Nephron progenitor cell (in vitro differentiated cells): ENCODE measurements around the gene MESD.
A peak's percentile ranks its signal among the peaks of the same experiment; 100 is the strongest.
"Not testable (repeated sequence)": the region's sequence is repeated elsewhere in the genome, so short reads cannot be mapped to it uniquely, and the experiment has no call there.

ENCODE experiments used
- DNase-seq: peaks from one replicate; pipeline ENCODE4 v3.0.0; 2021
- H3K27ac Mint-ChIP-seq: 2 replicates; pipeline ENCODE4 v1.8.0; 2021; ENCODE audit warnings: mild to moderate bottlenecking, moderate library complexity, mixed read lengths
- H3K27me3 Mint-ChIP-seq: 2 replicates; pipeline ENCODE4 v1.8.0; 2021; ENCODE audit warnings: mild to moderate bottlenecking, low read depth, mixed read lengths; ENCODE audit not compliant: poor library complexity
- H3K36me3 Mint-ChIP-seq: 2 replicates; pipeline ENCODE4 v1.8.0; 2021; ENCODE audit warnings: low read depth, mixed read lengths
- H3K4me1 Mint-ChIP-seq: 2 replicates; pipeline ENCODE4 v1.8.0; 2021; ENCODE audit warnings: mixed read lengths
- H3K4me3 Mint-ChIP-seq: 2 replicates; pipeline ENCODE4 v1.8.0; 2021; ENCODE audit warnings: mild to moderate bottlenecking, moderate library complexity, mixed read lengths
- H3K9me3 Mint-ChIP-seq: 2 replicates; pipeline ENCODE4 v1.8.0; 2021; ENCODE audit warnings: mild to moderate bottlenecking, moderate library complexity, mixed read lengths
- TF ChIP-seq, protein P1 (sequence below): fragments of 200-600 bp; sonication (generic); IDR thresholded peaks from 2 replicates; pipeline ENCODE4 v1.5.0; 2021; ENCODE audit warnings: antibody characterized with exemption

The MESD gene

GRCh38 chr15:80970018-80970657, 19.5 kb downstream of the MESD start:
- Mint-ChIP-seq H3K4me3 (no peak overlapping the region), H3K36me3 (peaks cover 26% of the 10 kb centered on the region), H3K27ac (no peak overlapping the region), H3K4me1 (peaks cover 6% of the 10 kb centered on the region), H3K27me3 (no peaks in the 10 kb centered on the region), H3K9me3 (peaks cover 10% of the 10 kb centered on the region)
- TF ChIP-seq, protein P1, sequence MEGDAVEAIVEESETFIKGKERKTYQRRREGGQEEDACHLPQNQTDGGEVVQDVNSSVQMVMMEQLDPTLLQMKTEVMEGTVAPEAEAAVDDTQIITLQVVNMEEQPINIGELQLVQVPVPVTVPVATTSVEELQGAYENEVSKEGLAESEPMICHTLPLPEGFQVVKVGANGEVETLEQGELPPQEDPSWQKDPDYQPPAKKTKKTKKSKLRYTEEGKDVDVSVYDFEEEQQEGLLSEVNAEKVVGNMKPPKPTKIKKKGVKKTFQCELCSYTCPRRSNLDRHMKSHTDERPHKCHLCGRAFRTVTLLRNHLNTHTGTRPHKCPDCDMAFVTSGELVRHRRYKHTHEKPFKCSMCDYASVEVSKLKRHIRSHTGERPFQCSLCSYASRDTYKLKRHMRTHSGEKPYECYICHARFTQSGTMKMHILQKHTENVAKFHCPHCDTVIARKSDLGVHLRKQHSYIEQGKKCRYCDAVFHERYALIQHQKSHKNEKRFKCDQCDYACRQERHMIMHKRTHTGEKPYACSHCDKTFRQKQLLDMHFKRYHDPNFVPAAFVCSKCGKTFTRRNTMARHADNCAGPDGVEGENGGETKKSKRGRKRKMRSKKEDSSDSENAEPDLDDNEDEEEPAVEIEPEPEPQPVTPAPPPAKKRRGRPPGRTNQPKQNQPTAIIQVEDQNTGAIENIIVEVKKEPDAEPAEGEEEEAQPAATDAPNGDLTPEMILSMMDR, result peak; percentile 92
- peak; percentile 72 for DNase-seq

DNA sequence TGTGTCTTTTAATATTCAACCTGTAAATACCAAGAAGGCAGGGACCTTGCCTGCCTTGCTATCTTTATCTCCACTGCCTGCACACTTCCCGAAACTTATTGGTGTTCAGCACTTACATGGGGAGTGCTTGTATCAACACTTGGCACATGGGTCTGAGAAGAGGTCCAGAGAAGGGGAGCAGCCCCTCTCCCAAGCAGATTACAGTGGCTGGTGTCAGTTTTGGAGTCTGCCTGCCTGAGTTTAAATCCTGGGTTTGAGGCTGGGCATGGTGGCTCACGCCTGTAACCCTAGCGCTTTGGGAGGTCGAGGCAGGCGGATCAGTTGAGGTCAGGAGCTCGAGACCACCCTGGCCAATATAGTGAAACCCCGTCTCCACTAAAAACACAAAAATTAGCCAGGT, 20.3 kb downstream of the MESD start:
- Mint-ChIP-seq H3K36me3 (peaks cover 34% of the 10 kb centered on the region), H3K4me3 (no peak overlapping the region), H3K27ac (no peak overlapping the region), H3K4me1 (peaks cover 6% of the 10 kb centered on the region), H3K9me3 (peaks cover 18% of the 10 kb centered on the region), H3K27me3 (no peaks in the 10 kb centered on the region)
- DNase-seq, result no peak
- TF ChIP-seq, protein P1, result no peak

DNA sequence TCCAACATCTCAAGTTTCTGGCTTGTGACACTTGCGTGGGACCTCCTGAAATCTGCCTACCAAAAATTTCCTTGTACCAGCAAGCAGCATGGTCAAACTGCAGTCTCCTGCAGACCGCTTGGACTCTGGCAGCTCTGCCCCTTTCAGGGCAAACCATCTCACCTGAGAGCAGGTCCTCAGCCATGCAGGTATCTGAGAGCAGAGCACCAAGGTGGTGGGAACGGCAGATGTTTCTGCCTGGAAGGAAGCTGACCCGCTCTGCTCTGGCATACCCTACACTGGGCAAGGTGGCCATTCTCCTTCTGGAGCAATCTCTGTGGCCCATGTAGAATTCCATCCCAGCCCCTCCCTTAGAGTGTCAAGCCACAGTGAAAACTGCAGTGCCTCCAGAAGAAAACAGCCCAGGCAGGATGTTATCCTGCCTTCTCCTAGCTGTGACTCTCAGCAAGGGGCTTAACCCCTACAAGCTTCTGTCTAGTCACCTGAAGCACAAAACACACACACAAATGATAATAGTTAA, 21.6 kb downstream of the MESD start:
- Mint-ChIP-seq H3K4me3 (no peak overlapping the region), H3K36me3 (peaks cover 41% of the 10 kb centered on the region), H3K27me3 (no peaks in the 10 kb centered on the region), H3K4me1 (no peaks in the 10 kb centered on the region), H3K9me3 (peaks cover 27% of the 10 kb centered on the region), H3K27ac (no peak overlapping the region)
- TF ChIP-seq, protein P1, result no peak
- no peak for DNase-seq

GRCh38 chr15:80967451-80967850, 22.2 kb downstream of the MESD start:
- peaks cover 31% of the 10 kb centered on the region for H3K9me3 Mint-ChIP-seq
- TF ChIP-seq, protein P1, result no peak
- no peak overlapping the region for H3K4me3 Mint-ChIP-seq
- peak; percentile 25 for DNase-seq
- no peaks in the 10 kb centered on the region for H3K4me1 Mint-ChIP-seq
- no peak overlapping the region for H3K27ac Mint-ChIP-seq
- H3K27me3 Mint-ChIP-seq, result no peaks in the 10 kb centered on the region
- H3K36me3 Mint-ChIP-seq, result peaks cover 47% of the 10 kb centered on the region

DNA sequence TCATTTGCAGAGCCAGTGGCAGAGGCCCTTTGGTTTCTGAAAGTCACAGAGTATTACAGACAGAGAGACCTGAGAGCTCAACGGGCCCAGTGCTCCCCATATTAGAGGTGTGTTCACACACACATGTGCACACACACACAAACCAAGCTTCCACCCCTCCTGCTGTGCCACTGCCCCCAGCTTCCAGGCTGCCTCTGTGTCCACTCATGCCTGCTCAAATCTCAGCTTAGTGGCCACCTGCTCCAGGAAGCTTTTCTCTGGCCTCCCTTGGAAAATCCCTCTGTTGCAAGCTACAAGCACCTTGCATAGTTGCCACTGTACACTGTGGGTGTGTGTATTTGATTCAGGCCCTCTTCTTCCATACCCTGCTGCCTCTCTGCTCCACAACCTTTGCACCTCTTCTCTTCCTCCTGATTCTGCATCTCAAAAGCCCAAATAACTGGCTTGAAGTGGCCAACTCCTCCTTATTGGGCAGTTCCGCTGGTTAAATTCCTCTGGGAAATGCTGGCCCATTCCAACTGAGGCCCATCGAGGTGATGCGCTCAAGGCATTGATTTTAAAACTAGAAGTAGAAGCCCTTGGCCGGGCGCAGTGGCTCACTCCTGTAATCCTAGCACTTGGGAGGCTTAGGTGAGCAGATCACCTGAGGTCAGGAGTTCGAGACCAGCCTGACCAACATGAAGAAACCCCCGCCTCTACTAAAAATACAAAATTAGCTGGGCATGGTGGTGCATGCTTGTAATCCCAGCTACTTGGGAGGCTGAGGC, 23.0 kb downstream of the MESD start:
- peak overlapping the region; percentile 84 for H3K27ac Mint-ChIP-seq
- no peaks in the 10 kb centered on the region for H3K4me1 Mint-ChIP-seq
- no peak overlapping the region for H3K4me3 Mint-ChIP-seq
- H3K27me3 Mint-ChIP-seq, result no peaks in the 10 kb centered on the region
- TF ChIP-seq, protein P1, result no peak
- peaks cover 36% of the 10 kb centered on the region for H3K9me3 Mint-ChIP-seq
- peaks cover 47% of the 10 kb centered on the region for H3K36me3 Mint-ChIP-seq
- no peak for DNase-seq

GRCh38 chr15:80965454-80965853, 24.2 kb downstream of the MESD start:
- not testable (repeated sequence) for H3K27me3 Mint-ChIP-seq, H3K27ac Mint-ChIP-seq, DNase-seq, H3K4me3 Mint-ChIP-seq, H3K4me1 Mint-ChIP-seq
- H3K9me3 Mint-ChIP-seq, result peaks cover 36% of the 10 kb centered on the region
- H3K36me3 Mint-ChIP-seq, result peaks cover 58% of the 10 kb centered on the region
